CD4-positive, alpha-beta memory T cell (primary cell): ENCODE measurements around the gene TBC1D19. TPM values are rescaled to one million over a fixed set of nuclear protein-coding genes. Genes with fewer than 3 reads are reported as not detected.

Experiments
- CTCF ChIA-PET: fragments of 350-600 bp; sonication (Branson Sonifier 250); formaldehyde crosslinking; loops from one replicate; lab custom pipeline; 2021; ENCODE audit warnings: inconsistent platforms; ENCODE audit not compliant: partially characterized antibody; lab: Charles Lee
- POLR2A ChIA-PET: fragments of 350-600 bp; sonication (Branson Sonifier 250); formaldehyde crosslinking; loops from one replicate; lab custom pipeline; 2021; ENCODE audit not compliant: partially characterized antibody; lab: Charles Lee
- DNase-seq, 5 donors: peaks; one replicate each; pipeline versions ENCODE4 v3.0.0 to v3.0.0-alpha.2; 2020 to 2022; ENCODE audit warnings: mixed read lengths in 1 of 5
- H3K27ac ChIP-seq: one replicate; pipeline ENCODE4 v1.7.0; 2013; ENCODE audit warnings: low read depth, low read length
- H3K27me3 ChIP-seq: 2 replicates; pipeline ENCODE4 v1.7.0; 2013; ENCODE audit warnings: mild to moderate bottlenecking, low read length, moderate library complexity; ENCODE audit not compliant: insufficient read depth
- H3K36me3 ChIP-seq: 2 replicates; pipeline ENCODE4 v1.7.0; 2013; ENCODE audit warnings: mild to moderate bottlenecking, low read length, moderate library complexity; ENCODE audit not compliant: insufficient read depth
- H3K4me1 ChIP-seq: 2 replicates; pipeline ENCODE4 v1.7.0; 2013; ENCODE audit warnings: mild to moderate bottlenecking, low read length, moderate library complexity; ENCODE audit not compliant: insufficient read depth
- H3K4me3 ChIP-seq, 2 donors: one replicate each; pipeline ENCODE4 v1.7.0; 2013; ENCODE audit warnings: low read length in 2 of 2, mild to moderate bottlenecking in 1 of 2
- H3K9me3 ChIP-seq, 2 donors: one replicate each; pipeline ENCODE4 v1.7.0; 2013; ENCODE audit warnings: low read length in 2 of 2, control low read depth in 1 of 2; ENCODE audit not compliant: control insufficient read depth in 1 of 2
- H3K27ac Mint-ChIP-seq, 7 donors: one replicate each; pipeline ENCODE4 v1.8.0; 2020 to 2021; ENCODE audit warnings: mixed read lengths in 7 of 7, mild to moderate bottlenecking in 6 of 7, inconsistent platforms in 3 of 7, moderate library complexity in 3 of 7
- H3K27me3 Mint-ChIP-seq, 2 donors: one replicate each; pipeline ENCODE4 v1.8.0; 2020 to 2021; ENCODE audit warnings: mixed read lengths in 2 of 2
- H3K36me3 Mint-ChIP-seq, 2 donors: one replicate each; pipeline ENCODE4 v1.8.0; 2020 to 2021; ENCODE audit warnings: mixed read lengths in 2 of 2, inconsistent platforms in 1 of 2, mild to moderate bottlenecking in 1 of 2
- H3K4me1 Mint-ChIP-seq, 4 donors: one replicate each; pipeline ENCODE4 v1.8.0; 2020 to 2021; ENCODE audit warnings: mixed read lengths in 4 of 4, mild to moderate bottlenecking in 1 of 4
- H3K4me3 Mint-ChIP-seq, 8 donors: one replicate each; pipeline ENCODE4 v1.8.0; 2020 to 2021; ENCODE audit warnings: mixed read lengths in 8 of 8, mild to moderate bottlenecking in 7 of 8, moderate library complexity in 6 of 8, inconsistent platforms in 3 of 8
- H3K9me3 Mint-ChIP-seq, 8 donors: one replicate each; pipeline ENCODE4 v1.8.0; 2020 to 2021; ENCODE audit warnings: mixed read lengths in 8 of 8, mild to moderate bottlenecking in 5 of 8, inconsistent platforms in 3 of 8, moderate library complexity in 1 of 8
- intact Hi-C: fragments of 100-400 bp; cut with micrococcal nuclease; formaldehyde crosslinking; loops from one replicate; pipeline ENCODE4 v1.15.1; 2023
- polyA plus RNA-seq, 2 donors: library from polyadenylated mRNA; unstranded; fragments of 300-500 nt; fragmentation: Illumina TruSeq; gene quantifications; one replicate each; pipeline ENCODE4 v1.2.3, GENCODE V29; 2021
- total RNA-seq, 2 experiments: library from RNA; stranded (reverse); gene quantifications; one replicate each; pipeline ENCODE4 v1.2.3, GENCODE V29; 2021

TBC1D19 gene
- total and polyA plus RNA-seq, 4 experiments from 2014 or later: 4.3 to 9.5 (median 6.3) TPM

GRCh38 chr4:26782168-26782829, 198.4 kb downstream of the TBC1D19 start:
- no peak overlapping the region for H3K27ac ChIP-seq
- H3K9me3 ChIP-seq: no peaks in the 10 kb centered on the region
- Mint-ChIP-seq H3K4me1 (peaks cover 0 to 1% (median under 1%) of the 10 kb centered on the region in 4 donors), H3K27ac (no peak overlapping the region), H3K4me3 (no peak overlapping the region), H3K9me3 (peaks cover 0 to 2% (median 0%) of the 10 kb centered on the region in 8 donors), H3K27me3 (no peaks in the 10 kb centered on the region), H3K36me3 (peaks cover 1 to 17% of the 10 kb centered on the region in 2 donors)
- H3K4me3 ChIP-seq: no peak overlapping the region
- intact Hi-C loops: no loop called here
- no peaks in the 10 kb centered on the region for H3K36me3 ChIP-seq
- no peaks in the 10 kb centered on the region for H3K27me3 ChIP-seq
- ChIA-PET POLR2A (no interaction called here), CTCF (no interaction called here)
- no peaks in the 10 kb centered on the region for H3K4me1 ChIP-seq
- no peak for DNase-seq

- DNase-seq: no peak
- Histone ChIP-seq H3K27ac (no peak overlapping the region), H3K4me3 (no peak overlapping the region), H3K36me3 (no peaks in the 10 kb centered on the region), H3K4me1 (no peaks in the 10 kb centered on the region), H3K9me3 (no peaks in the 10 kb centered on the region), H3K27me3 (no peaks in the 10 kb centered on the region)
- Mint-ChIP-seq H3K4me3 (no peak overlapping the region), H3K9me3 (peaks cover 0 to 2% (median 0%) of the 10 kb centered on the region in 8 donors), H3K27me3 (no peaks in the 10 kb centered on the region), H3K4me1 (peaks cover 0 to 6% (median 3%) of the 10 kb centered on the region in 4 donors), H3K36me3 (peaks cover 1 to 17% of the 10 kb centered on the region in 2 donors), H3K27ac (no peak overlapping the region)
- POLR2A ChIA-PET: no interaction called here
- CTCF ChIA-PET: no interaction called here
- intact Hi-C loops: no loop called here
Observed at GRCh38 chr4:26782830-26783202, 198.9 kb downstream of the TBC1D19 start.

DNA sequence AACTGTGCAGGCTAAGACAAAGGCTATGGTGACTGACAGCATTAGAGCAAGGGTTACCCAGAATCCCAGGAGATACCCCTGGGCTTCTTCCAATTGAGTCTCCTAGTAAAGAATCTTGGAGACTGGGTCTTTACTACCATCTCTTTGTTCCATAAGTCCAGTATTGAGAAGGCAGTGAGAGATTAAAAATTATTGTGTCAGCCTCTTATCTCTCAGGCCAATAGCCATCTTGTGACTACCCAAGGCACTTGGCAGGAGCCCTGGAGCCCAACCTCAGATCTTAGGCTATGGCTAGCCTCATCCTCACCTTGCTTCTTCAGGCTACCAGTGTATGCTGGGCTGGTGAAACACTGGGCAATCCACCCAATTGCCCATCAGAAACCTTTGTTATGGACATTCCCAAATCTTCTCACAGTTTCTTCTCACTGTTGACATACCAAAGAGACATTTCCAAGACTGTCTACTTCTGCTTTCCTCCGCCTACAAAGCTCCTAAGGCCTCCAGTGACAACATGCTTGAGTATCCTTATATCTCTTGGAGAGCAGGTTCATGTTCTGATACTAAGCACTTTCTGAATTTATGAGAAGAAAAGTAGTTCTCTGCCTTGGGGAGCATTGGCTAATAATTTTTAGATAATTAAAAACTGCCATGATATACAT, 200.5 kb downstream of the TBC1D19 start:
- DNase-seq: no peak
- Mint-ChIP-seq H3K27ac (no peak overlapping the region), H3K9me3 (peaks cover 0 to 5% (median 0%) of the 10 kb centered on the region in 8 donors), H3K36me3 (peaks cover 1 to 20% of the 10 kb centered on the region in 2 donors), H3K4me3 (no peak overlapping the region), H3K27me3 (no peaks in the 10 kb centered on the region), H3K4me1 (peaks cover 1 to 10% (median 6%) of the 10 kb centered on the region in 4 donors)
- Histone ChIP-seq H3K4me1 (no peaks in the 10 kb centered on the region), H3K4me3 (no peak overlapping the region), H3K36me3 (no peaks in the 10 kb centered on the region), H3K27ac (no peak overlapping the region), H3K9me3 (no peaks in the 10 kb centered on the region), H3K27me3 (no peaks in the 10 kb centered on the region)
- intact Hi-C loops: no loop called here
- POLR2A ChIA-PET: no interaction called here
- CTCF ChIA-PET: interaction anchor here (0.7 kb wide), 1 partner anchor 88 kb away, joined by 3 read pairs; no protein-coding TSS in a partner anchor

DNA sequence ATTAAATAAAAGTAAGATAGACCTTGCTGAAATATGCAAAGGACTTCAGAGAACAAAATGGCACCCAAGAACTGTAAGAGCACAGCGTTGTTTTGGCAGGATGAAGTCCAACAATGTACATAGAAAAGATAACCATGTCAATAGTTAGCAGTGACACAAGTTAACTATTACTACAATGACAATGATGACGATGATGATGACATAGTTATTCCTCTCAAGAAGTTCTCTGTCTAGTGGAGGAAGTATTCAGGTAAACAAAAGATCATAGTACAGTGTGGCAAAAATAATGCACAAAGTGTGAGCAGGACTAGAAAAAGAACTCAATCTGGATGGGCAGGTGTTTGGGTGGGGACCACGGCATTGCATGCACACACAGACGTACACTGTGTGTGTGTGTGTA, 201.4 kb downstream of the TBC1D19 start:
- intact Hi-C loops: no loop called here
- Mint-ChIP-seq H3K9me3 (peaks cover 0 to 8% (median 0%) of the 10 kb centered on the region in 8 donors), H3K27me3 (no peaks in the 10 kb centered on the region), H3K4me3 (no peak overlapping the region), H3K4me1 (peaks cover 2 to 10% (median 6%) of the 10 kb centered on the region in 4 donors), H3K36me3 (peaks cover 1 to 15% of the 10 kb centered on the region in 2 donors), H3K27ac (peak overlapping the region in 3 of 7 donors; percentile 33 to 54 (median 37))
- Histone ChIP-seq H3K27me3 (no peaks in the 10 kb centered on the region), H3K4me1 (no peaks in the 10 kb centered on the region), H3K4me3 (no peak overlapping the region), H3K27ac (no peak overlapping the region), H3K36me3 (no peaks in the 10 kb centered on the region), H3K9me3 (no peaks in the 10 kb centered on the region)
- CTCF ChIA-PET: no interaction called here
- no peak for DNase-seq
- POLR2A ChIA-PET: no interaction called here

DNA sequence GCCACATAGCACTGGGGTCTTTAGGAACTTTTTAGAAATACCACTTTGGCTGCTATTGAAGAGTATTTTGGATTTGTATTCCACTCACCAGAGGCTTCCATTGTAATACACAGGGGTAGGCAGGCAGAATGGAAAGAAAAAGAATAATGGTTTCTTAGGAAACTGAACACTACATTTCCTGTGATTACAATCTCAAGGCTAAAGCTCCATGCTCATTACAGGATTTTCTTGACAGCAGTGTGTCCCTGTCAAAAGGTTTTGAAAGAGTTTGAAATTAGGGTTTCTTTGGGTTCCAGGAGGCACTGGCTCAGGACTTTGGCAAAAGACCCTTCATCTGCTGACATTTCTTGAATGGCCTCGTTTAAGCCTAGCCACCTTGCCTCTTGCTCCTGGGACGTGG, 201.9 kb downstream of the TBC1D19 start:
- Histone ChIP-seq H3K27ac (no peak overlapping the region), H3K4me1 (no peaks in the 10 kb centered on the region), H3K27me3 (no peaks in the 10 kb centered on the region), H3K9me3 (no peaks in the 10 kb centered on the region), H3K36me3 (no peaks in the 10 kb centered on the region), H3K4me3 (no peak overlapping the region)
- Mint-ChIP-seq H3K9me3 (peaks cover 0 to 8% (median 0%) of the 10 kb centered on the region in 8 donors), H3K27ac (peak overlapping the region in 3 of 7 donors; percentile 37 to 84 (median 53)), H3K36me3 (peaks cover 1 to 14% of the 10 kb centered on the region in 2 donors), H3K4me3 (no peak overlapping the region), H3K4me1 (peaks cover 3 to 10% (median 6%) of the 10 kb centered on the region in 4 donors), H3K27me3 (no peaks in the 10 kb centered on the region)
- POLR2A ChIA-PET: no interaction called here
- no peak for DNase-seq
- CTCF ChIA-PET: no interaction called here
- intact Hi-C loops: no loop called here

DNA sequence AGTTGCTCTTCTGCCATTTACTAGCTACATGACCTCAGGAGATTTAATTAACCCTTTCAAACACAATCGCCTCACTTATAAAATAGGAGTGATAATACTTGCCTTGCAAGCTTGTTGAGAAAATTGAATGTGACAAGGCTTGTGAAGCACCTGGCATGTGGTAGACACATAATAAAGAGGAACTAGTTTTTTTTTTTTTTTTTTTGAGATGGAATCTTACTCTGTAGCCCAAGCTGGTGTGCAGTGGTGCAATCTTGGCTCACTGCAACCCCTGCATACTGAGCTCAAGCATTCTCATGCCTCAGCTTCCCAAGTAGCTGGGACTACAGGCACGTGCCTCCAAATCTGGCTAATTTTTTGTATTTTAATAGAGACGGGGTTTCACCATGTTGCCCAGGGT, 203.0 kb downstream of the TBC1D19 start:
- Mint-ChIP-seq H3K4me1 (peaks cover 5 to 10% (median 6%) of the 10 kb centered on the region in 4 donors), H3K4me3 (no peak overlapping the region), H3K9me3 (peaks cover 0 to 8% (median 0%) of the 10 kb centered on the region in 8 donors), H3K27ac (no peak overlapping the region), H3K36me3 (peaks cover 1 to 14% of the 10 kb centered on the region in 2 donors), H3K27me3 (no peaks in the 10 kb centered on the region)
- no peaks in the 10 kb centered on the region for H3K36me3 ChIP-seq
- ChIA-PET POLR2A (interaction anchor here (0.6 kb wide), 1 partner anchor 101 kb away, joined by 4 read pairs; no protein-coding TSS in a partner anchor), CTCF (interaction anchor here (1.0 to 3.0 kb wide), 3 partner anchors 220 to 262 kb away, joined by 3 to 21 read pairs (median 15); no protein-coding TSS in a partner anchor)
- no peak overlapping the region for H3K27ac ChIP-seq
- no peaks in the 10 kb centered on the region for H3K9me3 ChIP-seq
- no peak overlapping the region for H3K4me3 ChIP-seq
- DNase-seq: no peak
- no peaks in the 10 kb centered on the region for H3K4me1 ChIP-seq
- no peaks in the 10 kb centered on the region for H3K27me3 ChIP-seq
- intact Hi-C loops: no loop called here
